PFSK-1 (cell line): Measurements from ENCODE around the gene GPR173.

Experiments
- FOXP2 ChIP-seq: optimal IDR thresholded peaks from 2 replicates; pipeline ENCODE3; 2011; ENCODE audit warnings: borderline replicate concordance, control low read depth, inconsistent platforms; ENCODE audit not compliant: insufficient read depth; ENCODE audit errors: extremely low read length, extremely low read depth
- POLR2AphosphoS5 ChIP-seq: IDR thresholded peaks from 2 replicates; pipeline ENCODE4 v1.6.1; 2012; ENCODE audit warnings: low read depth, mild to moderate bottlenecking, control low read depth, low read length, moderate library complexity
- REST ChIP-seq, 2 experiments: IDR thresholded peaks; 2 replicates each; pipeline versions ENCODE4 v1.6.1 to v1.8.0; 2011 to 2012; ENCODE audit warnings: low read depth in 2 of 2, low read length in 2 of 2, control low read depth in 1 of 2, inconsistent platforms in 1 of 2, mild to moderate bottlenecking in 1 of 2, moderate library complexity in 1 of 2; ENCODE audit not compliant: insufficient read depth in 1 of 2
- SIN3A ChIP-seq: IDR thresholded peaks from 2 replicates; pipeline ENCODE4 v1.6.1; 2012; ENCODE audit warnings: mild to moderate bottlenecking, low read length, moderate library complexity, borderline replicate concordance; ENCODE audit not compliant: insufficient read depth
- TAF1 ChIP-seq: IDR thresholded peaks from 2 replicates; pipeline ENCODE4 v1.6.1; 2012; ENCODE audit warnings: low read length, control low read depth, borderline replicate concordance; ENCODE audit not compliant: insufficient read depth

The GPR173 gene

GRCh38 chrX:53056292-53056691 is 7.7 kb downstream of the GPR173 start:
- TF ChIP-seq REST (IDR thresholded peaks at IDR 0.05; ENCODE audit: insufficient read depth in 1 of 2, low read depth in 2 of 2, low read length in 2 of 2) (no peak), SIN3A (no peak), POLR2AphosphoS5 (no peak), TAF1 (no peak), FOXP2 (no peak)

GRCh38 chrX:53065104-53065503 is 16.5 kb downstream of the GPR173 start:
- TF ChIP-seq REST (IDR thresholded peaks at IDR 0.05; ENCODE audit: insufficient read depth in 1 of 2, low read depth in 2 of 2, low read length in 2 of 2) (no peak), POLR2AphosphoS5 (no peak), TAF1 (no peak), SIN3A (no peak), FOXP2 (no peak)

GRCh38 chrX:53071064-53071463 is 22.5 kb downstream of the GPR173 start:
- TF ChIP-seq TAF1 (no peak), FOXP2 (no peak), SIN3A (no peak), POLR2AphosphoS5 (no peak), REST (IDR thresholded peaks at IDR 0.05; ENCODE audit: insufficient read depth in 1 of 2, low read depth in 2 of 2, low read length in 2 of 2) (no peak)

DNA sequence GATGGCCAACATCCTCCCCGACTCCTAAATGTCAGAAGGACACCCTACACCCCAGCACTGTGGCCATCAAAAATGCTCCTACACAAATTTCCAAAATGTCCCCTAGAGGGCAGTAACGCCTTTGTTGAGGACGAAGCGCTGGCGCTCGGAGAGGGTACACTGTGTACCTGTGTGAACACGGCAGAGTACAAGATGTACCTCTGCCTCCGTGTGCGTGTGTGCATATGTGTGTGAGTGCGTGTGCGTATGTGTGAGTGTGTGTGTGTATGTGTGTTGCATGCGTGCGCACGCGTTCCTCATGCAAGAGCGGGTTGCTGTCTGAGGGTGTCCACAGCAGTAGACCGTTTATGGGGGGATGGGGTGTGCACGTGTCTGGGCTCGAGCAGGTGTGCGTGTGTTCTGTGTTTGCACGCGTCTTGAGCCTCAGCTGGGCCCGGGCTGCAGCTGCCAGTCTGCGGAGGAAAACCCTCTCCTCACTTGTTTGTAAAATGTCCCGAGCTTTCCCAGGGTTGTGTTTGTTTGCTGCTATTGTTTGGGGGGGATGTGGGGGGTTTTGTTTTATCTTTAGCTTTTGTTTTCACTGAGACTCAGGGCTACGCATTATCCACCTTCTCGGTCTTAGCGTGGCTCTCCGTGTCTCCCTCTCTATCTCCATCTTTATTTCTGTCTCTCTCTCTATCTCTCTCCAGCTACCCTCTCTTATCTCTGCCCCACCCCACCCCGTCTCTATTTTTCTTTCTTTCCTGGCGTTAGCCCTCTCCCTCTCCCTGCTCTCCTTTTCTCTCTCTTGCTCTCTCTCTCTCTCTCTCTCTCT is 23.2 kb downstream of the GPR173 start:
- TF ChIP-seq SIN3A (no peak), POLR2AphosphoS5 (no peak), TAF1 (no peak)

DNA sequence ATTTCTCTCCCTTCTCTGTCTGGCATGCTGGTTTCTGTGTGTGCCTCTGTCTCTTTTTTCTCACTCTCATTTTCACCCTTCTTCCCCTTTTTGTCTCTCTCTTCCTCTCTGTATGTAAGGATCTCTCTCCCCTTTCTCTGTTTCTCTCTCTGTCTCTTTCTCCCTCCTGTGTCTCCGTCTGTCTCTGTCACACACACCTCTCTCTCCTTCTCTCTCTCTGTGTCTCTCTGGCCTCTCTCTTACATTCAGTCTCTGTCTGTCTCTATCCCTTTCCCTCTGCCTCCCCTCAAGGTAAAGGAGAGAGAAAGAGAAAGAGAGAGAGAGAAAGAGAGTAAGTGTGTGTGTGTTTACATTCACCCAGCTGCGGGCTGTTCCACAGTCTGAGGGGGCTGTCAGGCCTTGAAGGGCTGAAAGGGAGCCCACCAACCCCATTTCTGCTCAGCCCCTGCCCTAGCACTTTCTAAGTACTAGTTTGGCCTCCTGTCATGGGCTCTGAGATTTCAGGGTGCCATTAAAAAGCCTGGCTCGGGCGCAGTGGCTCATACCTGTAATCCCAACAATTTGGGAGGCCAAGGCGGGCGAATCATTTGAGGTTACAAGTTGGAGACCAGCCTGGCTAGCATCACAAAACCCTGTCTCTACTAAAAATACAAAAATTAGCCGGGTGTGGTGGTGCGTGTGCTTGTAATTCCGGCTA is 24.0 kb downstream of the GPR173 start:
- TF ChIP-seq SIN3A (no peak), POLR2AphosphoS5 (no peak), TAF1 (no peak), REST (IDR thresholded peaks at IDR 0.05; ENCODE audit: insufficient read depth in 1 of 2, low read depth in 2 of 2, low read length in 2 of 2) (no peak), FOXP2 (no peak)
